ENCODE measurements around the gene FAR2.

FAR2 gene

DNA sequence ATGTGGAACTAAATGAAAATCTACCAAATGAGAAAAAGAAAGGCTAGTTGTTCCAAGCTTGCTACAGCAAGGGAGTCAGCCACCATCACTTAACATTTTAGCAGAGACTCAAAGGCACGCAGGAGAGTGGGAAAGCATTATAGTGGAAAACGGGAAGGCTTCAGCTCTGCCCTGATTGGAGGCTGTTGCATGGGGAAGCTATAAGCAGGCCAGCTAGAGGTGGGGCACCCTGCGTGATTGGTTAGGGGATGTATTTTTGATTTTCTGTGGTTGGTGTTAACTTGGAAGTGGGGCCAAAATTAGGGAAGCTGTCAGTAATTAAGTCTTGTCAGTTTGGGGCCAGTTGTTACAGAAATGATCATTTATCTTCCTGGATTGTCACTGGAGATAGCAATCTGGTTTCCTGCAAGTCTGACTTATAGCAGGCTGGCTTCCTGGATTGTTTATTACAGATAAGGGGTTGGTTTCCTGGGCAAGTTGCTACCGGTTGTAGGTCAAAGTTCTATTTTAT, 93.9 kb downstream of the FAR2 start:
- TF ChIP-seq, protein P1, sequence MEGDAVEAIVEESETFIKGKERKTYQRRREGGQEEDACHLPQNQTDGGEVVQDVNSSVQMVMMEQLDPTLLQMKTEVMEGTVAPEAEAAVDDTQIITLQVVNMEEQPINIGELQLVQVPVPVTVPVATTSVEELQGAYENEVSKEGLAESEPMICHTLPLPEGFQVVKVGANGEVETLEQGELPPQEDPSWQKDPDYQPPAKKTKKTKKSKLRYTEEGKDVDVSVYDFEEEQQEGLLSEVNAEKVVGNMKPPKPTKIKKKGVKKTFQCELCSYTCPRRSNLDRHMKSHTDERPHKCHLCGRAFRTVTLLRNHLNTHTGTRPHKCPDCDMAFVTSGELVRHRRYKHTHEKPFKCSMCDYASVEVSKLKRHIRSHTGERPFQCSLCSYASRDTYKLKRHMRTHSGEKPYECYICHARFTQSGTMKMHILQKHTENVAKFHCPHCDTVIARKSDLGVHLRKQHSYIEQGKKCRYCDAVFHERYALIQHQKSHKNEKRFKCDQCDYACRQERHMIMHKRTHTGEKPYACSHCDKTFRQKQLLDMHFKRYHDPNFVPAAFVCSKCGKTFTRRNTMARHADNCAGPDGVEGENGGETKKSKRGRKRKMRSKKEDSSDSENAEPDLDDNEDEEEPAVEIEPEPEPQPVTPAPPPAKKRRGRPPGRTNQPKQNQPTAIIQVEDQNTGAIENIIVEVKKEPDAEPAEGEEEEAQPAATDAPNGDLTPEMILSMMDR (IDR thresholded peaks at IDR 0.05; ENCODE audit: low read depth, low read length, missing control alignments): no peak
- H3K4me3 ChIP-seq (ENCODE audit: low read depth, low read length): no peak overlapping the region
- no peak for DNase-seq (ENCODE audit: low read depth)

GRCh38 chr12:29244159-29244765, 95.2 kb downstream of the FAR2 start:
- no peak for DNase-seq (ENCODE audit: low read depth)
- TF ChIP-seq, protein P1 (IDR thresholded peaks at IDR 0.05; ENCODE audit: low read depth, low read length, missing control alignments): no peak
- H3K4me3 ChIP-seq (ENCODE audit: low read depth, low read length): no peak overlapping the region

- no peak for DNase-seq (ENCODE audit: low read depth)
- TF ChIP-seq, protein P1 (IDR thresholded peaks at IDR 0.05; ENCODE audit: low read depth, low read length, missing control alignments): no peak
- no peak overlapping the region for H3K4me3 ChIP-seq (ENCODE audit: low read depth, low read length)
Observed at GRCh38 chr12:29245246-29245645, 96.2 kb downstream of the FAR2 start.

- H3K4me3 ChIP-seq (ENCODE audit: low read depth, low read length): no peak overlapping the region
- no peak for DNase-seq (ENCODE audit: low read depth)
- TF ChIP-seq, protein P1 (IDR thresholded peaks at IDR 0.05; ENCODE audit: low read depth, low read length, missing control alignments): no peak
Observed at GRCh38 chr12:29249930-29250329, 100.9 kb downstream of the FAR2 start.

- DNase-seq (ENCODE audit: low read depth): no peak
- TF ChIP-seq, protein P1 (IDR thresholded peaks at IDR 0.05; ENCODE audit: low read depth, low read length, missing control alignments): no peak
Observed at GRCh38 chr12:29253906-29254625, 105.0 kb downstream of the FAR2 start.

GRCh38 chr12:29255042-29255441, 106.0 kb downstream of the FAR2 start:
- no peak for DNase-seq (ENCODE audit: low read depth)

More at GRCh38 chr12:29253906-29254625, 105.0 kb downstream of the FAR2 start:
- no peak overlapping the region for H3K4me3 ChIP-seq (ENCODE audit: low read depth, low read length)

More at GRCh38 chr12:29255042-29255441, 106.0 kb downstream of the FAR2 start:
- H3K4me3 ChIP-seq (ENCODE audit: low read depth, low read length): no peak overlapping the region
- TF ChIP-seq, protein P1 (IDR thresholded peaks at IDR 0.05; ENCODE audit: low read depth, low read length, missing control alignments): no peak
